HG02970 (cell line): ENCODE measurements around the gene SLCO4A1.

Source experiments
- ATAC-seq: cut with Tn5 transposase; IDR thresholded peaks from one replicate; pipeline ENCODE4 v1.9.1; 2021; ENCODE audit warnings: mild to moderate bottlenecking, moderate library complexity, moderate number of reproducible peaks; ENCODE audit not compliant: unreplicated experiment, low FRiP score

The SLCO4A1 gene

DNA sequence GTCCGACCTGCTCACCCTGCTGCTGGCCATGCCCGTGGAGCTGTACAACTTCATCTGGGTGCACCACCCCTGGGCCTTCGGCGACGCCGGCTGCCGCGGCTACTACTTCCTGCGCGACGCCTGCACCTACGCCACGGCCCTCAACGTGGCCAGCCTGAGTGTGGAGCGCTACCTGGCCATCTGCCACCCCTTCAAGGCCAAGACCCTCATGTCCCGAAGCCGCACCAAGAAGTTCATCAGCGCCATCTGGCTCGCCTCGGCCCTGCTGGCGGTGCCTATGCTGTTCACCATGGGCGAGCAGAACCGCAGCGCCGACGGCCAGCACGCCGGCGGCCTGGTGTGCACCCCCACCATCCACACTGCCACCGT, 67.2 kb downstream of the SLCO4A1 start:
- no peak for ATAC-seq

DNA sequence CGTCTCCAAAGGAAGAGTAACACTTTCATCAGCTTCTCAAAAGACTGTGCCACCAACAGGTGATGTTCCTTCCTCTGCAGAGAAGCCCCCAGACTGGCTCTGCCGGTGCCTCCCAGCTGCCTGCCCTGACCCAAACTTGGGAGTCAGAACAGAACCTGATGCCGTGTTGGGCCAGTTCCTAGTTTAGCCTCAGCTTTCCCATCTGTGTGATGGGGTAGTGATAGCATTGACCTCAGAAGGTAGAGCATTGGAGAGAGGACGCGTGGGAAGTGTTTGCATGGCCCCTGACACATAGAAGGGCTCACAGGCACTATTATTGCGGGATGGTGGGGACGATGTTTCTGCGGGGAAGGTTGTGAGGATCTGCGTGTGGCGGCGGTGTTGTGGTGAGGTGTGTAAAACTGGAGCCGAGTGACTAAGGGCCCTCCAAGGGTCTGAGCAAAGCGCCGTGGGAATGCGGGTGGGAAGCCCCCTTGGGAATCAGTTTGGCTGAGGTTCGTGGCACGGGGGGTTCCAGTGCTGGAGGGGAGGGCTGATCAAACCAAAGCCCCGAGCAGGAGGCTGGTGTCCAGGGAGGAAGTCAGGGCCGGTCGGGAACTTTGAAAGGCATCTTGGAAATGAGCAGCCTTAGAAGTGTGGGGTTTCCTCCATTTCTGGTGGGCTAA, 68.0 kb downstream of the SLCO4A1 start:
- ATAC-seq: no peak

DNA sequence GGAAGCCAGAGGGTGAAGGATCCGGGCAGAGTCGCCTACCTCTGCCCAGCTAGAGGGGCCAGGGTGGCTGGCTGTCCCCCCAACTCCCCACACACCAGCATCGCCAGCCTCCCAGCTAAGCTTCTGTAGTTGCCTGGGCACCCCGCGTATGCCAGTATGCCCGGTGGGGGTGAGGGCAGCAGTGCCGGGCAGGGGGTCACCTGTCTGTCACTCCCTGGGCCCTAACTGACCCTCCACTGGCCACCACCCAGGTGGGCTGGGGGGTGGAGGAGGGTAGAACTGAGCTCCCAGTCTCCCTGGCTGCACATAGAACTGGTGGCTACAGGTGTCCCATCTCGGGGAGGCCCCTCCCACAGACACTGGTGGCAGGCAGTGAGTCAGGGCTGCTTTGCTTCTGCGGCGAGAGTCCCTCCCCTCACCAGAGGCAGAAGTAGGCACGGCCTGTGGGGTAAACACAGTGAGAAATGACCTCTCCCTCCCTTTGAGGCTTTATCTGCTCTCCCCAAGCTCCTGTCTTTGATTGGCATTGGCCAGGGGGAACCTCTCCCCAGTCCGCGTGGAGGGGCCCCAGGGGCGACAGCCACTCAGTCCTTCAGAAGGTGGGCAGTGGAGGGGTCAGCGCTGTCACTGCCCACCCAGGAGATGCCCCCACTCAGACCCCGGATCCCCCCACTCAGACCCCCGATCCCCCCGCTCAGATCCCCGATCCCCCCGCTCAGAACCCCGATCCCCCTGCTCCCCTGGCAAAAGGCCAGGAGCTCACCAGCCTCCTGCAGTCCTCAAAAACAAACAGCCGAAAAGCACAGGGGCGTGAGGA, 68.8 kb downstream of the SLCO4A1 start:
- no peak for ATAC-seq

DNA sequence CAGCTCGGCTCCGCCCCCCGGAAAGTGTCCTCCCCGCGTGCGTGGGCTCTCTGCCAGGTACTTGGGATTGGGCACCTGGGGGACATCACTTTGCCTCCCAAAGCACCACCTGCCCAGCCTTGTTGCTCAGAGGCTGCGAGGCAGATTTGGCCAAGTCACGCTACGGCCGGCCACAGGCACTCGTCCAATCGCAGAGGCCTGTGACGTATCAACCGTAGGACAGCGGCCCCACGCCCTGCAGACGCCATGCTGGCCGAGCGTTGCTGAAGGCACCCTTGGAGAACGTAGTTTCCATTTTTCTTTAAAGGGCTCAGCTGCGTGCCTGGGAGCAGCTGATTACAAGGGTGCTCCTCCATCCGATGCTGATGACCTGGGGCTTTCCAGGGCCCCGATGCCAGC, 69.4 kb downstream of the SLCO4A1 start:
- ATAC-seq: no peak

DNA sequence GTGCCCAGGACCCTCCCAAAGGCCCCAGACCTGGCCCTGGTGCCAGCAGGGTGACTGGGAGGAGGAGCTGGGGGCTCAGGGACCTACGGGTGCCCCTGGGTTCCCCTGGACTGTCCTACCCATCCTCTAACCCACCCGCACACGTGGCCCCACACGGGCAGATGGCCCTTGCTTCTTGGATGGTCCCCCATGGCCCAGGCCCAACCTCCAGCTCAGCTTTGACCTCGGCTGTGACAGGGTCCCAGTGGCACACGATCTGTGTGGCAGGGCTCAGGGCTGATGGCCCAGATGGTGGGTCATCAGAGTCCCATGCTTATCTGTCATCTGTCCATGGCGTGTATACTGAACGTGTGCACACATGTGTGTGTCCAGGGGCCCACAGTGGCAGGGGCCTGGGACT, 70.3 kb downstream of the SLCO4A1 start:
- no peak for ATAC-seq

DNA sequence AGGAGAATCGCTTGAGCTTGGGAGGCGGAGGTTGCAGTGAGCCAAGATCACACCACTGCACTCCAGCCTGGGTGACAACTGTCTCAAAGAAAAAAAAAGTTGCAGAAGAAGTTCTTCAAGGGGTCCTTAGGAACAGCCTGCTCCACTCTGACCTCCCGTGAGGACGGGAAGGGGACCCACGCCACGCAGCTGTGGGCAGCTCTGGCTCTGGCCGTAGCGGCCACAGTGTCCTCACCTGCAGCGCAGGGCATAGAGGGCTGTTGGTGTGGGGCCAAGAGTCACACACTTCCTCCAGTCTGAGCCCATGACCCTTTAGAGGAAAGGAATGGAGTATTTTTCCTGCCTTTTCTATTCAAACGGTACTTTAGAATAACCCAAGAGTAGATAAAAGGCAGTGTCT, 71.7 kb downstream of the SLCO4A1 start:
- no peak for ATAC-seq

DNA sequence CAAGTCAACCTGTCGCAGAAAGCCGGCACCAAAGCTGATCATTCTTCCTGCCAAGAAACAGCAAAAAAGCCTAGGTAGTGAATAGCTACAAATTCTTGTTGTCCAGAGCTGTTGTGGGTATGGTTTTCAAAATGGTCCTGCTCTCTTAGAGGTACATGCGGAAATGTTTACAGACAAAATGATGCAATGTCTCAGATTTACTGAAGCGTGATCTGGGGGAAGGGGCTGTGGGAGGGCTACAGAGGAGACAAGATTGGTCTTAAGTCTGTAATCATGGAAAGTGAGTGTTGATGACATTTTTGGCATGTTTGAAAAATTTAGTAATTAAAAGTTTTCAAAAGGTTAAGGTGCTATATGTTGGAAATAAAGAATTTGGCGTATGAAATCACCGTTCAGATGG, 72.5 kb downstream of the SLCO4A1 start:
- no peak for ATAC-seq

DNA sequence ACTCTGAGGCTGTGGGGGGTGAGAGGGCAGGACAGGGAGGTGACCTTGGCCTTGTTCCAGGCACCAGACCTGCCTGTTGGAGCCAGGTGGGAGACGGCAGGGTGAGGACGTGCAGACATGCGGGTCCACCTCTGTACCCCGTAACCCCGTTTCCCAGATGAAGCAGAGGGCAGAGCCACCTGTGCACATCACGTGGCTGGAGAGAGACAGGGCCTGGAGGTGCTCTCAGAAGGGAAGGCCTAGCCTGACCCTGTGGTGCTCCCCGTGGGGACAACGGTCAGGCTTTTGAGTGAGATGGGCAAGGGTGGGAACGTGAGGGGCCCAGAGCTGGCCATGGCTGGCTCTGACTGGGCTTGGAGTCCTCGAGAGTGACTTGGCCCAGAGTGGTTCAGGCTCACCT, 72.9 kb downstream of the SLCO4A1 start:
- no peak for ATAC-seq

DNA sequence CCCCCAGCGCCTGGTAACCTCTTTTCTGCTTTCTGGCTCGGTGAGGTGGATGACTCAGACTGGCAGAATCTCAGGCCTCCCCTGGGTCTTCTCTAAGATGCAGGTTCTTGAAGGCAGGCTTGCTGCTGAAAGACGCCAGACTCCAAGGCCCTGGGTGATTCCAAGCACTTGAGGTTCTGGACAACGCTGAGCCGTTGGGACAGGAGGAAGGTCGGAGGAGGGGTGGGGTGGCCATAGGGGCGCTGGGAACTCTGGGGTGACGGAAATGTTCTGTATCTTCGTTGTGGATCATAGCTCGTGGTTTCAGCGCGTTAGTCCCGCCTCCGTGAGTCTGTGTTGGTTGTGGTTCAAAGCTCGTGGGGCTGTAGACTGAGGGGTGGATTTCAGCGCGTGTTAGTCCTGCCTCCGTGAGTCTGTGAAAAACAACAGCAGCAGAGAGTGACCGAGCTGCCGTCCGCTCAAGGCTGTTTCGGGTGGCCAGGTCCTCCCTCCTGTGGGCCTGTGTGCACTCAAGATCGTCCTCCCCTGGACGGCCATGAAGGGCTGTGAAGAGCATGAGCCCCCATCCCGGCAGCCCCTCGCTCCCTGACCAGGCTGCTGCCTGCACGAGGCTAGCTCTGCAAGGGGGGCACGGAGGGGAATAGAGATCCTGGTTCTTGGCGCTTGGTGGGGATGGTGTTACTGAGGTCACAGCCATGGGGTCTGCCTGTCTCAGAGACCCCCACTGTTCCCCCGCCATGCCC, 74.1 kb downstream of the SLCO4A1 start:
- no peak for ATAC-seq

DNA sequence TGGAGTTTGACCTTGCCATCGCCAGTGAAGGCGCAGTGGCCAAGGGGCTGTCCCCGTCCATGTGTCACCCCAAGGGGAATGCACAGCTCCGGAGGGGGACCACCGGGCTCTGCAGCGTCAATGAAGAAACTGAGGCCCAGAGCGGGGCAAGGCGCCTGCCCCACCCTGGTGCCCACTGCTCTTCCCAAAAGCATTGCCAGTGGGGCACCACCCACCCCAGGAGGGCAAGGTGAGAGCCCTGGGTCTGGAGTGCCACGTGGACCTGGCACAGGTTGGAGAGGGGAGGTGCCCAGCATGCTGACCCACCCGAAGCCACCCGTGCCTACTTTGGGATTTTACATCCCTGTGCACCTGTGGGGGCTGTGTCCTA, 74.6 kb downstream of the SLCO4A1 start:
- ATAC-seq: no peak

DNA sequence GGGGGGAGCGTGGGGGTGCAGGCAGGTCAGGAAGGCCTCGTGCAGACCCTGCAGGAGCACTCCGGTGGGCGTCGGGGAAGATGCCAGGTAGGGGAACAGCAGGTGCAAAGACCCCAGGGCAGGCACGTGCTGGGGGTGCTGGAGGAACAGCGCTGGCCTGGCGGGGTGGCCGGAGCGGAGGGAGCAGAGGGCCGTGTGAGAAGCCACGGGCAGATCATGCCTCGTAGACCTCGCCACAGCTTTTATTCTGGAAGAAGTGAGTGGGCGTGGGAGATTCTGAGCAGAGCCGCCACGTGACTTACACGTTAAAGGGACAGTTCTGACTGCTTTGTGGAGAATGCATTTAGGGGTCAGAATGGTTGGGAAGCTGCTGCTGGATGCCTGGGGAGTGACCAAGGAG, 75.6 kb downstream of the SLCO4A1 start:
- no peak for ATAC-seq

DNA sequence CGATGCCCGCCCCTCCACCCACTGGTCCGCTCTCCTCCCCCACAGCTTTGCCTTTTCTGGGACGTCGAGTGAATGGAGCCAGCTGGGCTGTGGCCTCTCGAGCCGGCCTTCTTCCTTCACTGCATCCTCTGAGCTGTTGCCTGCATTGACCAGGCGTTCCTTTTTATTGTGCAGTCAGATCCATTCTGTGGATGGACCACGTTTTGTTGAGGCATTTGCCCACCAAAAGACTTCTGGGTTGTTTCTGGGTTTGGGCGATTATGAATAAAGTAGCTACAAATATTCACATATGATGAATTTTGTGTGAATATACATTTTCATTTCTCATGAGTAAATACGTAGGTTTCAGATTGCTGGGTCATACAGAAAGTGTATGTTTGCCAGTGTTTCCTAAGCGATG, 76.2 kb downstream of the SLCO4A1 start:
- no peak for ATAC-seq

DNA sequence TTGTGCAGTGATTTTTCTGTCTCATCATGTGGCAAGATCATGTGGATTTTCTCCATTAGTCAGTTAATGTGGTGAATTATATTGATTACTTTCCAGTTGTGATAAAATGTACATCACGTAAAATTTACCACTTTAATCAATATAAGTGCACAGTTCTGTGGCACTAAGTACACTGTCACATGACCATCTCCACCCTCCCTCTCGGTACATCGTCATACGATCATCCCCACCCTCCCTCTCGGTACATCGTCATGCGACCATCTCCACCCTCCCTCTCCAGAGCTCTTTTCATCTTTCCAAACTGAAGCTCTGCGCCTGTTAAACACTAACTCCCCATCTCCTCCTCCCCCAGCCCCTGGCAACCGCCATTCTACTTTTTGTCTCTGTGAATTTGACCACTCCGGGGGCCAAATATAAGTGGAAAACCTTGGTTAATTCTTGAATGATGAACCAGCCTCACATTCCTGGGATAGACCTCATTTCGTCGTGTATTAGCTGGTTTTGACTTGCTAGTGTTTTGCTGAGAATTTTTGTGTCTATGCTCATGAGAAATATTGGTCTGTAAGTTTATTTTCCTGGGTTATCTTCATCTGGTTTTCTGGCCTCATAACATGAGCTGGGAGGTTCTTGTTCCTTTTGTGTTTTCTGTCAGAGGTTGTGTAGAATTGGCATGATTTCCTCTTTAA, 77.1 kb downstream of the SLCO4A1 start:
- ATAC-seq: no peak
